ENCODE measurements around the gene CFAP54. TPM values are rescaled to one million over a fixed set of nuclear protein-coding genes. Genes with fewer than 3 reads are reported as not detected.

Gene CFAP54
- total RNA-seq, 1 donor from 2014 or later = 1.1 TPM

GRCh38 chr12:96810057-96810456, 320.7 kb downstream of the CFAP54 start:
- H3K4me3 ChIP-seq (ENCODE audit: insufficient read depth, low read depth, low read length) = no peak overlapping the region
- Mint-ChIP-seq H3K4me1 (ENCODE audit: low read depth, unreplicated experiment) (peaks cover 15% of the 10 kb centered on the region), H3K36me3 (ENCODE audit: low read depth, unreplicated experiment) (no peaks in the 10 kb centered on the region), H3K9me3 (ENCODE audit: unreplicated experiment) (peaks cover 2% of the 10 kb centered on the region), H3K27me3 (ENCODE audit: low read depth, unreplicated experiment) (no peaks in the 10 kb centered on the region), H3K27ac (ENCODE audit: unreplicated experiment) (peak overlapping the region; percentile 13), H3K4me3 (ENCODE audit: unreplicated experiment) (no peak overlapping the region)
- no peaks in the 10 kb centered on the region for H3K36me3 ChIP-seq (ENCODE audit: insufficient read depth, low read length)
- H3K9me3 ChIP-seq (ENCODE audit: insufficient read depth, low read depth, low read length) = no peaks in the 10 kb centered on the region
- H4K20me1 ChIP-seq (ENCODE audit: insufficient read depth, low read length) = no peaks in the 10 kb centered on the region
- peak; percentile 29 for FAIRE-seq
- no peaks in the 10 kb centered on the region for H3K79me2 ChIP-seq (ENCODE audit: insufficient read depth, low read length)
- DNase-seq (ENCODE audit: low read depth) = peak; percentile 6
- H3K27me3 ChIP-seq (ENCODE audit: insufficient read depth, low read length) = no peaks in the 10 kb centered on the region
- TF ChIP-seq EZH2 (IDR thresholded peaks at IDR 0.05; ENCODE audit: insufficient read depth, low read length) = no peak
- no peak for TF ChIP-seq CTCF (IDR thresholded peaks at IDR 0.05; ENCODE audit: insufficient read depth, low read depth, low read length)
- H3K4me1 ChIP-seq (ENCODE audit: insufficient read depth, low read length) = peaks cover 16% of the 10 kb centered on the region
- H3K27ac ChIP-seq (ENCODE audit: low read depth, low read length) = peak overlapping the region; percentile 23
- no peak overlapping the region for H3K9ac ChIP-seq (ENCODE audit: low read length)
- peak overlapping the region; percentile 44 for H2AFZ ChIP-seq (ENCODE audit: low read depth, low read length)
- H3K4me2 ChIP-seq (ENCODE audit: low read length) = peak overlapping the region; percentile 64

- Histone ChIP-seq H3K4me1 (ENCODE audit: insufficient read depth, low read length) (peaks cover 16% of the 10 kb centered on the region), H3K27ac (ENCODE audit: low read depth, low read length) (peak overlapping the region; percentile 69), H3K4me2 (ENCODE audit: low read length) (peak overlapping the region; percentile 64), H4K20me1 (ENCODE audit: insufficient read depth, low read length) (no peaks in the 10 kb centered on the region), H3K79me2 (ENCODE audit: insufficient read depth, low read length) (no peaks in the 10 kb centered on the region), H3K27me3 (ENCODE audit: insufficient read depth, low read length) (no peaks in the 10 kb centered on the region), H3K36me3 (ENCODE audit: insufficient read depth, low read length) (no peaks in the 10 kb centered on the region), H3K9ac (ENCODE audit: low read length) (peak overlapping the region; percentile 17), H3K9me3 (ENCODE audit: insufficient read depth, low read depth, low read length) (no peaks in the 10 kb centered on the region), H3K4me3 (ENCODE audit: insufficient read depth, low read depth, low read length) (no peak overlapping the region), H2AFZ (ENCODE audit: low read depth, low read length) (peak overlapping the region; percentile 35)
- TF ChIP-seq EZH2 (IDR thresholded peaks at IDR 0.05; ENCODE audit: insufficient read depth, low read length) (no peak), CTCF (IDR thresholded peaks at IDR 0.05; ENCODE audit: insufficient read depth, low read depth, low read length) (no peak)
- DNase-seq (ENCODE audit: low read depth) (peak; percentile 39), FAIRE-seq (peak; percentile 29)
- Mint-ChIP-seq H3K4me3 (ENCODE audit: unreplicated experiment) (no peak overlapping the region), H3K4me1 (ENCODE audit: low read depth, unreplicated experiment) (peaks cover 15% of the 10 kb centered on the region), H3K27ac (ENCODE audit: unreplicated experiment) (peak overlapping the region; percentile 72), H3K36me3 (ENCODE audit: low read depth, unreplicated experiment) (no peaks in the 10 kb centered on the region), H3K9me3 (ENCODE audit: unreplicated experiment) (peaks cover 2% of the 10 kb centered on the region), H3K27me3 (ENCODE audit: low read depth, unreplicated experiment) (no peaks in the 10 kb centered on the region)
Measured at GRCh38 chr12:96810477-96810876, 321.1 kb downstream of the CFAP54 start.

- DNase-seq (ENCODE audit: low read depth) = peak; percentile 96
Measured at GRCh38 chr12:96811083-96811482, 321.7 kb downstream of the CFAP54 start.

More at GRCh38 chr12:96811083-96811482, 321.7 kb downstream of the CFAP54 start:
- H3K27ac ChIP-seq (ENCODE audit: low read depth, low read length) = peak overlapping the region; percentile 69
- peak overlapping the region; percentile 64 for H3K4me2 ChIP-seq (ENCODE audit: low read length)
- no peaks in the 10 kb centered on the region for H3K9me3 ChIP-seq (ENCODE audit: insufficient read depth, low read depth, low read length)
- Mint-ChIP-seq H3K27ac (ENCODE audit: unreplicated experiment) (peak overlapping the region; percentile 53), H3K27me3 (ENCODE audit: low read depth, unreplicated experiment) (no peaks in the 10 kb centered on the region), H3K4me3 (ENCODE audit: unreplicated experiment) (no peak overlapping the region), H3K9me3 (ENCODE audit: unreplicated experiment) (no peaks in the 10 kb centered on the region), H3K4me1 (ENCODE audit: low read depth, unreplicated experiment) (peaks cover 15% of the 10 kb centered on the region), H3K36me3 (ENCODE audit: low read depth, unreplicated experiment) (no peaks in the 10 kb centered on the region)
- H4K20me1 ChIP-seq (ENCODE audit: insufficient read depth, low read length) = no peaks in the 10 kb centered on the region
- peak; percentile 86 for FAIRE-seq
- no peaks in the 10 kb centered on the region for H3K36me3 ChIP-seq (ENCODE audit: insufficient read depth, low read length)
- peak overlapping the region; percentile 35 for H2AFZ ChIP-seq (ENCODE audit: low read depth, low read length)
- H3K4me3 ChIP-seq (ENCODE audit: insufficient read depth, low read depth, low read length) = no peak overlapping the region
- TF ChIP-seq CTCF (IDR thresholded peaks at IDR 0.05; ENCODE audit: insufficient read depth, low read depth, low read length) = no peak
- no peak for TF ChIP-seq EZH2 (IDR thresholded peaks at IDR 0.05; ENCODE audit: insufficient read depth, low read length)
- no peaks in the 10 kb centered on the region for H3K27me3 ChIP-seq (ENCODE audit: insufficient read depth, low read length)
- H3K4me1 ChIP-seq (ENCODE audit: insufficient read depth, low read length) = peaks cover 16% of the 10 kb centered on the region
- no peaks in the 10 kb centered on the region for H3K79me2 ChIP-seq (ENCODE audit: insufficient read depth, low read length)
- peak overlapping the region; percentile 17 for H3K9ac ChIP-seq (ENCODE audit: low read length)
